GM12873 (cell line): ENCODE data around the gene KRTAP10-1.

Source experiments
- CTCF ChIP-seq: IDR thresholded peaks from 2 replicates; pipeline ENCODE4 v1.5.1; 2012; ENCODE audit warnings: low read depth, mild to moderate bottlenecking, moderate library complexity, low read length, control low read depth; ENCODE audit not compliant: insufficient read depth; ENCODE audit errors: missing control alignments

The KRTAP10-1 gene

GRCh38 chr21:44495611-44496563 is 44.1 kb downstream of the KRTAP10-1 start:
- TF ChIP-seq CTCF, result no peak

GRCh38 chr21:44494956-44495355 is 45.0 kb downstream of the KRTAP10-1 start:
- no peak for TF ChIP-seq CTCF

GRCh38 chr21:44494418-44494817 is 45.6 kb downstream of the KRTAP10-1 start:
- TF ChIP-seq CTCF, result no peak

GRCh38 chr21:44492567-44493385 is 47.2 kb downstream of the KRTAP10-1 start:
- TF ChIP-seq CTCF, result no peak

GRCh38 chr21:44490816-44491215 is 49.2 kb downstream of the KRTAP10-1 start:
- no peak for TF ChIP-seq CTCF

- no peak for TF ChIP-seq CTCF
These were observed 49.6 kb downstream of the KRTAP10-1 start for GRCh38 chr21:44490405-44490804.

GRCh38 chr21:44489962-44490361 is 50.0 kb downstream of the KRTAP10-1 start:
- no peak for TF ChIP-seq CTCF
